ENCODE data around the gene NXPE3.

Gene NXPE3

DNA sequence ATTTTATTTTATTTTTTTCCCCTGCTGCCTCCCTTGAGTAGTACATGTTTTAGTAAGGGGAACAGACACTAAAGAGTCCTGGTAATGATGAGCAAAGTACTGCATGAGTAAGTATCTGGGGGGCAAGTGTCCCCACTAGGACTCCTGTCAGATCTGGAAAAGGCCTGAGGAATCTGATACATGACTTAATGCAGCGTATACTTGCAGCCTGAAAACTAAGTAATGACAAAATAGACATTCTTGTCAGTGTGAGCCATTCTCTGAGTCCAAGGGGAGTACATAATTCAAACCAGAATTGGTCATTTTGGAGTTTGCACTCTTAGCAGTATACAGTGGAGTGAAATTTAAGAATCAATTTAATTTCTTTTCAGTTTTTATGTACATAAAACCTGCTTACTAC, 27.5 kb downstream of the NXPE3 start:
- Histone ChIP-seq H3K9me3 (ENCODE audit: control insufficient read depth, insufficient read depth, low read depth, low read length) (no peaks in the 10 kb centered on the region), H3K36me3 (ENCODE audit: control insufficient read depth in 2 of 2, insufficient read depth in 1 of 2, low read length in 2 of 2) (peaks cover 13 to 24% of the 10 kb centered on the region in 2 experiments), H3K4me1 (ENCODE audit: control insufficient read depth, insufficient read depth, low read length) (no peaks in the 10 kb centered on the region), H3K4me3 (ENCODE audit: low read depth, low read length) (no peak overlapping the region), H3K27ac (ENCODE audit: extremely low read depth, low read depth, low read length) (no peak overlapping the region)
- ChIA-PET CTCF (interaction anchor here (0.6 to 8.9 kb wide), 5 partner anchors 11 to 418 kb away, joined by 3 to 127 read pairs (median 4); no protein-coding TSS in a partner anchor), POLR2A (interaction anchor here (1.8 kb wide), 1 partner anchor 18 kb away, joined by 3 read pairs; no protein-coding TSS in a partner anchor)
- no peak for TF ChIP-seq ZNF148 (tag by site-specific recombination; IDR thresholded peaks at IDR 0.05; ENCODE audit: borderline replicate concordance)
- no peak for TF ChIP-seq ZEB2 (tag by site-specific recombination; IDR thresholded peaks at IDR 0.05)
- TF ChIP-seq, protein P1, sequence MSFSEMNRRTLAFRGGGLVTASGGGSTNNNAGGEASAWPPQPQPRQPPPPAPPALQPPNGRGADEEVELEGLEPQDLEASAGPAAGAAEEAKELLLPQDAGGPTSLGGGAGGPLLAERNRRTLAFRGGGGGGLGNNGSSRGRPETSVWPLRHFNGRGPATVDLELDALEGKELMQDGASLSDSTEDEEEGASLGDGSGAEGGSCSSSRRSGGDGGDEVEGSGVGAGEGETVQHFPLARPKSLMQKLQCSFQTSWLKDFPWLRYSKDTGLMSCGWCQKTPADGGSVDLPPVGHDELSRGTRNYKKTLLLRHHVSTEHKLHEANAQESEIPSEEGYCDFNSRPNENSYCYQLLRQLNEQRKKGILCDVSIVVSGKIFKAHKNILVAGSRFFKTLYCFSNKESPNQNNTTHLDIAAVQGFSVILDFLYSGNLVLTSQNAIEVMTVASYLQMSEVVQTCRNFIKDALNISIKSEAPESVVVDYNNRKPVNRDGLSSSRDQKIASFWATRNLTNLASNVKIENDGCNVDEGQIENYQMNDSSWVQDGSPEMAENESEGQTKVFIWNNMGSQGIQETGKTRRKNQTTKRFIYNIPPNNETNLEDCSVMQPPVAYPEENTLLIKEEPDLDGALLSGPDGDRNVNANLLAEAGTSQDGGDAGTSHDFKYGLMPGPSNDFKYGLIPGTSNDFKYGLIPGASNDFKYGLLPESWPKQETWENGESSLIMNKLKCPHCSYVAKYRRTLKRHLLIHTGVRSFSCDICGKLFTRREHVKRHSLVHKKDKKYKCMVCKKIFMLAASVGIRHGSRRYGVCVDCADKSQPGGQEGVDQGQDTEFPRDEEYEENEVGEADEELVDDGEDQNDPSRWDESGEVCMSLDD (tag by site-specific recombination; IDR thresholded peaks at IDR 0.05): no peak

DNA sequence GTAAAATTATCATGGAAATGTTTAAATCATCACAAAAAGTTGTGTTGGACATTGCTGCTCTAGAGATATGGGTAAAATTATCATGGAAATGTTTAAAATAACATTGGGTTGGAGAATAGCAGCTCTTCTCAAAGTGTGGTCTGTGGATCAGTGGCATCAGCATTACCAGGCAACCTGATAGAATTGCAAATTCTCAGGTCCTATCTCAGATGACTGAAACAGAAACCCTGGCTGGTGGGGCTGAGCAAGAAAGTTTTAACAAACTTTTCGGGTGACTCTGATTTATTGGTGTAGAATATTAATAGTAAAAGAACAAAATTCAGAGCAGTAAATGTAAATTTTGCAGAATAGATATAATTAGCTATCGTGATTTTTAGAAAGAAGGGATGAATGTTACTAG, 28.9 kb downstream of the NXPE3 start:
- ChIA-PET POLR2A (interaction anchor here (1.8 kb wide), 1 partner anchor 17 kb away, joined by 3 read pairs; no protein-coding TSS in a partner anchor), CTCF (interaction anchor here (0.7 to 8.9 kb wide), 4 partner anchors 9 to 421 kb away, joined by 3 to 127 read pairs (median 19); no protein-coding TSS in a partner anchor)
- no peak overlapping the region for H3K27ac ChIP-seq (ENCODE audit: extremely low read depth, low read depth, low read length)
- no peaks in the 10 kb centered on the region for H3K4me1 ChIP-seq (ENCODE audit: control insufficient read depth, insufficient read depth, low read length)
- H3K4me3 ChIP-seq (ENCODE audit: low read depth, low read length): no peak overlapping the region
- no peaks in the 10 kb centered on the region for H3K9me3 ChIP-seq (ENCODE audit: control insufficient read depth, insufficient read depth, low read depth, low read length)
- H3K36me3 ChIP-seq (ENCODE audit: control insufficient read depth in 2 of 2, insufficient read depth in 1 of 2, low read length in 2 of 2): peaks cover 5 to 14% of the 10 kb centered on the region in 2 experiments; a peak in 2 of 3 replicates
- TF ChIP-seq ZNF623 (tag by site-specific recombination; IDR thresholded peaks at IDR 0.05) (no peak), KLF17 (tag by site-specific recombination; IDR thresholded peaks at IDR 0.05) (no peak), ZNF366 (tag by site-specific recombination; conservative IDR thresholded peaks at IDR 0.05) (no peak)
- TF ChIP-seq, protein P2, sequence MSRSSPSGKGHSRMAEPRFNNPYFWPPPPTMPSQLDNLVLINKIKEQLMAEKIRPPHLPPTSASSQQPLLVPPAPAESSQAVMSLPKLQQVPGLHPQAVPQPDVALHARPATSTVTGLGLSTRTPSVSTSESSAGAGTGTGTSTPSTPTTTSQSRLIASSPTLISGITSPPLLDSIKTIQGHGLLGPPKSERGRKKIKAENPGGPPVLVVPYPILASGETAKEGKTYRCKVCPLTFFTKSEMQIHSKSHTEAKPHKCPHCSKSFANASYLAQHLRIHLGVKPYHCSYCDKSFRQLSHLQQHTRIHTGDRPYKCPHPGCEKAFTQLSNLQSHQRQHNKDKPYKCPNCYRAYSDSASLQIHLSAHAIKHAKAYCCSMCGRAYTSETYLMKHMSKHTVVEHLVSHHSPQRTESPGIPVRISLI (tag by site-specific recombination; IDR thresholded peaks at IDR 0.05): no peak

- Histone ChIP-seq H3K36me3 (ENCODE audit: control insufficient read depth in 2 of 2, insufficient read depth in 1 of 2, low read length in 2 of 2) (peaks cover 0 to 4% of the 10 kb centered on the region in 2 experiments; a peak in 1 of 3 replicates), H3K9me3 (ENCODE audit: control insufficient read depth, insufficient read depth, low read depth, low read length) (no peaks in the 10 kb centered on the region), H3K4me1 (ENCODE audit: control insufficient read depth, insufficient read depth, low read length) (no peaks in the 10 kb centered on the region), H3K4me3 (ENCODE audit: low read depth, low read length) (no peak overlapping the region), H3K27ac (ENCODE audit: extremely low read depth, low read depth, low read length) (no peak overlapping the region)
- TF ChIP-seq ZNF654 (tag by site-specific recombination; IDR thresholded peaks at IDR 0.05; ENCODE audit: low read depth): peak; percentile 65
- no peak for TF ChIP-seq ZNF571 (tag by site-specific recombination; IDR thresholded peaks at IDR 0.05)
- 0 out of 2 replicates have a peak, but pooled peaks have one; percentile 38 for TF ChIP-seq ZNF366 (tag by site-specific recombination; conservative IDR thresholded peaks at IDR 0.05)
- TF ChIP-seq IKZF3 (tag by site-specific recombination; IDR thresholded peaks at IDR 0.05): no peak
- TF ChIP-seq ZNF701 (tag by site-specific recombination; IDR thresholded peaks at IDR 0.05): no peak
- no peak for TF ChIP-seq YY2 (tag by site-specific recombination; IDR thresholded peaks at IDR 0.05)
- TF ChIP-seq ZNF791 (tag by site-specific recombination; IDR thresholded peaks at IDR 0.05): no peak
- no peak for TF ChIP-seq FEZF1 (tag by site-specific recombination; IDR thresholded peaks at IDR 0.05)
- TF ChIP-seq ZNF341 (tag by site-specific recombination; IDR thresholded peaks at IDR 0.05; ENCODE audit: low read depth): no peak
- TF ChIP-seq ZIC2 (tag by site-specific recombination; IDR thresholded peaks at IDR 0.05): no peak
- TF ChIP-seq ZNF830 (tag by site-specific recombination; IDR thresholded peaks at IDR 0.05; ENCODE audit: low read depth): no peak
- TF ChIP-seq, protein P2 (tag by site-specific recombination; IDR thresholded peaks at IDR 0.05): 0 out of 2 replicates have a peak, but pooled peaks have one; percentile 58
- ChIA-PET CTCF (interaction anchor here (0.8 to 8.9 kb wide), 5 partner anchors 13 to 727 kb away, joined by 3 to 127 read pairs (median 3); no protein-coding TSS in a partner anchor), POLR2A (no interaction called here)
These were observed 30.4 kb downstream of the NXPE3 start for GRCh38 chr3:101809178-101810021.
